Effector CD4-positive, alpha-beta T cell (primary cell): ENCODE data around the gene BCS1L.
A peak's percentile ranks its signal among the peaks of the same experiment; 100 is the strongest.
"Not testable (repeated sequence)": the region's sequence is repeated elsewhere in the genome, so short reads cannot be mapped to it uniquely, and the experiment has no call there.

ENCODE experiments used
- DNase-seq: peaks from one replicate; pipeline ENCODE4 v3.0.0-alpha.2; 2020

Gene BCS1L

GRCh38 chr2:218662827-218663226 lies 3.3 kb downstream of the BCS1L start:
- DNase-seq = no peak

- no peak for DNase-seq
These were observed 4.4 kb downstream of the BCS1L start for GRCh38 chr2:218663901-218664300.

GRCh38 chr2:218664653-218665052 lies 5.2 kb downstream of the BCS1L start:
- DNase-seq = no peak

- no peak for DNase-seq
These were observed 11.7 kb downstream of the BCS1L start for GRCh38 chr2:218671097-218671653.

- DNase-seq = peak; percentile 77
These were observed 12.4 kb downstream of the BCS1L start, which contains the start of the genes RNF25 and STK36 for GRCh38 chr2:218671654-218672566. TSS of gene RNF25 (minus strand) at chr2:218672002. CDS start at chr2:218671970, 32 bp downstream. TSS of gene STK36 (plus strand) at chr2:218672086. CDS start at chr2:218672830, 744 bp downstream.

- no peak for DNase-seq
These were observed 19.6 kb downstream of the BCS1L start for GRCh38 chr2:218679119-218679518.

- no peak for DNase-seq
These were observed 20.6 kb downstream of the BCS1L start for GRCh38 chr2:218680061-218680460.

GRCh38 chr2:218687400-218688060 lies 28.0 kb downstream of the BCS1L start:
- DNase-seq = not testable (repeated sequence)

GRCh38 chr2:218691234-218691633 lies 31.8 kb downstream of the BCS1L start:
- DNase-seq = no peak

GRCh38 chr2:218694405-218695145 lies 35.1 kb downstream of the BCS1L start:
- DNase-seq = no peak

GRCh38 chr2:218698885-218699284 lies 39.4 kb downstream of the BCS1L start:
- DNase-seq = no peak

GRCh38 chr2:218701806-218702205 lies 42.3 kb downstream of the BCS1L start:
- DNase-seq = no peak

- no peak for DNase-seq
These were observed 43.9 kb downstream of the BCS1L start for GRCh38 chr2:218703341-218703740.

GRCh38 chr2:218708086-218708485 lies 48.6 kb downstream of the BCS1L start:
- DNase-seq = no peak

GRCh38 chr2:218709908-218710307 lies 50.4 kb downstream of the BCS1L start:
- no peak for DNase-seq

GRCh38 chr2:218710334-218710686 lies 50.8 kb downstream of the BCS1L start:
- DNase-seq = peak; percentile 2

- DNase-seq = peak; percentile 98
These were observed 51.4 kb downstream of the BCS1L start, which contains the start of gene TTLL4 for GRCh38 chr2:218710687-218711549. TSS of gene TTLL4 (plus strand) at chr2:218710835. CDS start at chr2:218737677, 26,842 bp downstream.

GRCh38 chr2:218711550-218711929 lies 52.1 kb downstream of the BCS1L start:
- no peak for DNase-seq
